CD1c-positive myeloid dendritic cell (primary cell): Measurements from ENCODE around the gene VEZF1.
"Not testable (repeated sequence)": the region's sequence is repeated elsewhere in the genome, so short reads cannot be mapped to it uniquely, and the experiment has no call there.

Source experiments
- DNase-seq: peaks from one replicate; pipeline ENCODE4 v3.0.0-alpha.2; 2016; ENCODE audit errors: extremely low spot score

VEZF1 gene

DNA sequence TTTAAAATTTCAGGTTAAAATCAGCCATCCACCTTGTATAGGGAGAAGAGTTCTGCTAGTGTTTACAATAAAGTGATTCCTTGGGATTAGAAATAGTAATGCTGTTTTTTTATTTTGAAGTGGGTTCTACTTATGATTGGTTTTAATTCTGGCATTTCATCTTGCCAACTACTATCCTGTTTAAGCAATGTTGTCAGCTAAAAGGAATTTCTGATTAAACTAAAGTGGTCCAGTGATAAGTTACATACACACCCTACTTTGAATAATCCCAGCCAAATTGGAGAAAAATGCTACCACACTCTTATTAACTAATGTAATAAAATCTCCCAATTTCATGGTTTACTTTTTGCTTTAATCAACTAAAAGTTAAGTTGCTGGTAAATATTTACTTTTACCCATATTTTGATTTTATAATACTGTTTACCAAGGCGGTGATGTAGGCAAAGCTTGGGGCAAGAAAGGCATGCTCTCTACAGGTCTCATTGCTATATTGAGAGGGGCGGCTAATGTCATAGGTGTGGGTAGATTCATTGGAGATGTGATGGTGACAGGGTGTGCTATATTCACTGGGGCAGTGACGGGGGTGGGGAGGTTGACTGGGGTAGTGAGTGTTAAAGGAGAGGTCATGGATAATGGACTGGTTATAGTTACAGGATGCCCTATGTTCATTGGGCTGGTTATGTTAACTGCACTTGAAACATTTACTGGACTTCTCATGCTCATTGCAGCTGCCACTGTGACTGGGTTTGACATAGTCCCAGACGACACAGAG lies 13.8 kb downstream of the VEZF1 start:
- not testable (repeated sequence) for DNase-seq

DNA sequence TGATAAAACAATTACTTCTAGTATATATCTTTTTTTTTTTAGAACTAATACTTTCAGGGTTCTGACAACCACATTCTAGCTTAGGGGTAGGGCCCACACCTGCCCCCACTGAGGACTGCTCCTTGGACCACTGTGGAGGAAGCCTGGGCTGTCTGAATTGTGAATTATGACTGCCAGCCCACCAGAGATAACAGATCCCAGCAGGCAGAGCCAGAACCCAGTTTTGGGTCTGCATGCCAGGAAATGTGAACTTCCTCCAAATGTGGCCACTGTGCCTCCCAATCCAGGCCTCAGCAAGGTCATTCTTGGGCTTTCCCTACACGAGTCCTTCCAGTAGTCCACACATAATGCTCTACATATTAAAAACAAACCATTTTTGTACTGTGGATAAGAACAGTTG lies 15.9 kb downstream of the VEZF1 start:
- DNase-seq: no peak

DNA sequence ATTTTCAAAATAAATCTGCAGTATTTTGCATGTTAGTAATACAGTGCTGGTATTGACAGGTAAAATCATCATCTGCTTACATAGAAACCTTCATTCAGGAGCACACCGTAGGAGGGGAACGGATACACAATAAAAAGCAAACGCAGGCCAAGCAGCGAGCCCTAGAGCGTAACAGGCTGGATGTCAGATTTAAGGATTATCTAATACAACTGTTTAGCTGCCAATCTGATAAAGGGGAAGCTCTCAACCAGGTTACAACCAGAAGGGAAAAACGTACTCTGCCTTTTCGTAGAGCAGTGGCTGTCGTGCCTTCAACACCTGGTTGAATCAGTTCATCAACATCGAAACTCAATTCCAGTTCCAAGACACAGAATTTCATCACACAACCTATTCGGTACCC lies 16.5 kb downstream of the VEZF1 start:
- DNase-seq: no peak

DNA sequence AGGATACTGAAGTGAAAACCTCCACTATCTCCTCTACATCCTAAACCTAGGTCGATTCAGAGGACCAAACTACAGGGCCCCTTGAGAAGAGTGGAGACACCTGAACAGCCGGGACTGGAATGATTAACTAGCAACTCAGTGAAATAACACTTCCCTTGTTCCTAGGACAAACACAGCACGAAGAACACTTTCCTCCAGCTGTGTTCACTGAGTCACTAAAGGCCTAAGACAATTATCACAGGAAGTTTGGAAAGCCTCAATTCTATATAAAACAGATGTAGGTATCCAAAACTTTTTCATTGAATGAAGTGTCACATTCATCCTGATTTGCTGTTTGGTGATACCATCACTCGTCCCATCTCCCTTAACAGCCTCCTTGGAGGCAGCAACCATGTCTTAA lies 17.3 kb downstream of the VEZF1 start:
- DNase-seq: no peak

DNA sequence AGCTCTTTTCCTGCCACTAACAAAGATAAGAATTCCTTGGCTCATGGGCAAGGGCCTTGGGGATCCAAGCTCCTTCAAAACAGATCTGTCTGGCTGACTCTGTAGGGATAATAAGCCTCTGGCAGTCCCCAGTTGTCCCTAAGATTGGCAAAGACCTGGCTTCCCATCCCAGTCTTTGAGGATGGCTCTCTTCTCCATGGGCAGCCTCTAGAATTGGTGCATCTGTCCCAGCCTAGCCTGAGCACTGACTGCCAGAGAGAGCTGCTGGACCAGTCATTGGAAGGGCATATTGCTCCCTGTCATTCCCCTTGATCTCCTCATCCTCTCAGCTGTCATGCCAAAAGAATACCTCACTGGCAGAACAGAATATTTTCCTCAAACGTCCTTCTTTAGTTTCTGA lies 19.6 kb downstream of the VEZF1 start:
- DNase-seq: no peak

DNA sequence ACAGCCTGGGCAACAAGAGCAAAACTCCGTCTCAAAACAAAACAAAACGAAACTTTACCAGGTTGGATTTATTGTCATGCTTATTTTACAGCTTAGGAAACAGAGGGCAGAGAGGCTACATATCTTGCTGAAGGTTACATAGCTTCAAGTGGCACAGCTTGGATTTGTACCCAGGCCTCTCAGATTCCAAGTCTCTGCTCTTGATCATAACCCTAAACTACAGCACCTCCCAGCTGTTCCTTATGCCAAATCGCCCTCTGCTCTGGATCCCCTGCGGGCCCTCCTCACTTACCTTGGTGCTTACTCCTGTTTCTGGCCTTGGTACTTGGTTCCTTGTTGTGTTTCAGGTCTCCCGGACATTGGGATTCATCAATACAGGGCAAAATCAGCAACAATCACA lies 21.2 kb downstream of the VEZF1 start:
- DNase-seq: no peak

DNA sequence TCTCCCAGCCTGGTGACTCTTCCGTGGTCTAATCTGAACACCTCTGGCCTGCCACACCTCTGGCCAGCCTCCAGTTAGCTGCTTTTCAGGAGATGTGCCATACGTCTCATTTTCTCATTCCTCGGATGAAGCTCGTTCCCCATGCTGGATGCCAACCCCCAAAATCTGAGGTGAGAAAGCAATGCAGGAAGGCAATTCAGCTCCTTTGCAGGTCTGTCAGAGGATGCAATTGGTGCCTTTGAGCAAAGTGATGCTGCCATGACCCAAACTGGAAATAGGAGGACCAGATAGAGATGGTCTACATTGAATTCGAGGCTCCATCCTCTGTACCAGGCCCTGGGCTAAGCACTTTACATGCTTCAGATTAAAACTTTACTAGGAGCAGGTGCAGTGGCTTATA lies 21.8 kb downstream of the VEZF1 start:
- no peak for DNase-seq

DNA sequence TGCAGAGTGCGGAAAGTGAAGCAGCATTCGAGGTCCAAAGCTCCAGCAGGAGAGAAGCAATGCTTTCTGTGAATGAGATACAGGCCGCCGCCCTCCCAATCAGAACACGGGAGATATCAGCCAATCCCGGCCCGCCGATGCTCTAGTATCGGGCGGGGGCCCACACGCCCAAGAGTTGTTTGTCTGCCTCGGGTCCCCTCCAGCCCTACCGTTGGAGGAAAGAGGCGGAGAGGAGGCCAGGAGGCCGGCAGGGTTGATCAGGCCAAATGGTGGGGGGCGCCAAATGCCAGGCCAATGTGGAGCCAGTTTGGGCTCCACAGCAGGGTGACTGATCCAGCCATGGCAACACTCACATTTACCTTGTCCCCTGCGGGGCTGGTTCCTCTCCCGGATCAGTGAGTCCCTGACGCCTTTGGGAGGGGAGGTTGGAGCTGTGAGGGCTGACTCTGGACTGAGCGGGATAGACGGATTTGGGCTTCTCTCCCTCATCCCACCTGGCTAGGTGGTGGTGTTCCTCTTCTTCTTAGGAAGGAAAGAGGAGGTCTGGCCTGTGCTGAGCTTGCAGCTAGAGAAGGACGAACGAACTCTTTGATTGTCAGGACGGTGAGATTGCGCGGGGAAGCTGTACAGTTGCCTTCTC lies 22.4 kb downstream of the VEZF1 start:
- no peak for DNase-seq

DNA sequence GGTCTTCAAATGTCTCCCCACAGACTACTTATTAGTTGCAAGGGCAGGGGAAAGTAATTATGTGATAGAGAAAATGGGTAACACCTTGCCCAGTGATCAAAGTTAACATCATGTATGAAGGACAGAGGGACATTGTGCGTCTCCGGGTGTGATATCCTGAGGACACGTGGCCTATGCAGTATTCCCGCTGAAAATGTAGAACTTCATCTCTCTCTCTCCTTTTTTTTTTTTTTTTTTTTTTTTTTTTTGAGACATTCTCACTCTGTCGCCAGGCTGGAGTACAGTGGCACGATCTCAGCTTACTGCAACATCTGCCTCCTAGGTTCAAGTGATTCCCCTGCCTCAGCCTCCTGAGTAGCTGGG lies 24.9 kb downstream of the VEZF1 start:
- DNase-seq: no peak

DNA sequence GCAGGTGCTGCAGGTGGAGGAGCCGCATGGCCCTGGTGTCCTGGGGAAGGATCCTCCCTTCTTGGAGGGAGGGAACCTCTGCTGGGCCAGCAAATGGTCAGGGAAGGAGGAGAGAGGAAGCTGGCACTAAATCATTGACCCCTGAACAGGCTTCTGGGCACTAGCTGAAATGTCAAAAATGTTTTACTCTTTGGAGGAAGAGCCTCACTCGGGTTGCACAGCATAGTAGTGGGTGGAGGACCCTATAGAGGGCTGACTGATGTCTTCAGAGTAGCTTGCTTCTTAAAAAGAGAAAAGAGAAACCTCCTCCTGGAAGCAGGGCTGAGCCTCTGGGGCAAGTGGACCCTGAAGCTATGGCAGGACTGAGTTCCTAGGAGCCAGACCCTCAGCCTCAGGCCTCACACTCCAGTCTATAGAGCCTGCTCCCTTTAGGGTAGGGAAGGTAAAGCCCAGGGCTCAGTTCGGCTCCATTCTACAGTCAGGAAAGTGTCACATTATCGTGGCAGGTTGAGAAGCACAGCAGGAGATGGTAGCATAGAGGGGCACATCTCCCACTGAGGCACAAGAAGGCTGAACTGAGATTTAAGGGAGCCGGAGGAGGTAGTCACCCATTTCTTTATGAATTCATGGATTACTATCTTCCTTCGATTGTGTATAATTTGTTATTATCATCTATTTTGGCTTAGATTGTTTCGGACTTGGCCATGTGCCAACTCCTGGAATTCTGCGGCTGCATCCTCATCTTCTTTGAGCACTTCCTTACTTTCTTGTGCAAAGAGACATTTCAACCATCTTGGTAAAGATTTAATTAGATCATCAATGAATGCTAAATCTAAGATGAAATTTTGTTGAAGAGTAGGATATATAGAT lies 25.5 kb downstream of the VEZF1 start:
- no peak for DNase-seq

DNA sequence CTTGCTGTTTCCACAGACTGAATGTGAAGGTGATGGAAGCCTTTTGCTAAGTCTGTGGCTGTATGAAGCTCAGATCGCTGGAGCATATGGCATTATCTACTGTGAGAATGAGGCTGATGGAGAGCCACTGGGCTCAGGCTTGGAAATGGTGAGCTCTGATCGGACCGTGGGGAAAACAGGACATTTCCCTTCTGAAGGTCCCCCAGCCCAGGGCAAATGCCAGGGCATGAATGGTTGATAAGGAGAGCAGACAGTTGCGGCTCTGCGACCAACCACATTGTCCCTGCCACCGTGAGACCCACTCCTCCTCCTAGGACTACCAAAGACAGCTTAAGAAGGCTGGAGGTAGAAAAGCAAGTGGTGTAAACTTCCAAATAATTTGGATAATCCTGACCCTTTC lies 28.1 kb downstream of the VEZF1 start:
- no peak for DNase-seq

DNA sequence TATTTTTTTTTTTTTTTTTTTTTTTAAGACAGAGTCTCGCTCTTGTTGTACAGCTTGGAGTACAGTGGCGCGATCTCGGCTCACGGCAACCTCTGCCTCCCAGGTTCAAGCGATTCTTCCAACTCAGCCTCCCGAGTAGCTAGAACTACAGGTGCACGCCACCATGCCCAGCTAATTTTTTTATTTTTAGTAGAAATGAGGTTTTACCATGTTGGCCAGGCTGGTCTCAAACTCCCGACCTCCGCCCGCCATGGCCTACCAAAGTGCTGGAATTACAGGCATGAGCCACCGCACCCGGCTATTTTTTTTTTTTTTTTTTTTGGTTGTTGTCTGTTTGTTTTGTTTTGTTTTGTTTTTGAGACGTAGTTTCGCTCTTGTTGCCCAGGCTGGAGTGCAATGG lies 29.7 kb downstream of the VEZF1 start:
- not testable (repeated sequence) for DNase-seq

DNA sequence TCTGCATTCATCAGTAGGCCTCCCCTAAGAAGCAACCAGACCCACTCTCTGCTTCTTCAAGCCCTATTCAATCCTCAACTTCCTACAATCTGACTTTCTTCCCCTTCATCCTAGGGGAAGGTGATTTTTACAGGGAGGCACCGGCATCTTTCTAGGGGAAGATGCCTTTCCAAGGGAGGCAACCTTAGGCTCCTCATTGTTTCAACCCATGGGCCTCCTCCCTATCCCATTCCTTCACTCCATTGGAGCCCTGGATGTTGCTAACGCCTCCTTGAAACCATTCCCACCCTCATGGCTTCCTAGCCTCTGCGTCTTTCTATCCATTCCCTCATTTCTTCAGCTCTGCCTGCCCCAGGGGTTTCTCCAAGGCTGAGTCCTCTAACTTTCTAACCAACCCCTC lies 30.2 kb downstream of the VEZF1 start:
- no peak for DNase-seq

DNA sequence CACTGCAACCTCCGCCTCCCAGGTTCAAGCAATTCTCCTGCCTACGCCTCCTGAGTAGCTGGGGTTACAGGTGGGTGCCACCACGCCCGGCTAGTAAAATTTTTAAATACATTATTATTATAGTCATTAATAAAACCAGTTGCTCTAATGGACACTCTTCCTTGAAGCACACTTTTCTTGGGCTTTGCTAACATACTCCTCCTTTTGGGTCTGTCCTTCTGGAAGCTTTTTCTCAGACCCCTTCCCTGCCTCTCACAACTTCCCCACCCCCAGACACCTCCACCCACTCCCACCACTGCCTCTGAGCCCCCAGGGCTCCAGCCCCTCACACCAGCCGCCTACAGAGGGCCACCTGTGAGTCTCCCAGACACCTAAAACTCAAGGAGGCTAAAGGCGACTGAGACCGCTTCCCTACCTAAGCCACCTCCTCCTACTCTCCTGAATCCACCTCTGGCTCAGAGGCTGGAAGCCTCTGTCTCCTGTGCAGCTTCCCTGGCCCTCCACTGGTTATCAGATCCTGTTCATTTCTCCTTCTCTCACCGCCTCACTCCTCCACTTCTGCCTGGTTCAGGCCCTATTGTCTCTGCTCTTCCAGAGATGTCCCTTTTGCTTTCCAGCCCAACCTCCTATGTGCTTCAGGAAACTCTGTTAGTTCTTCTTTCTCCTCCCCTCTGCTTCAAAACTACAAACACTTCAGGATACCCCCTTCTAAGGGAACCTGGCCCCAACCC lies 30.8 kb downstream of the VEZF1 start:
- DNase-seq: no peak

DNA sequence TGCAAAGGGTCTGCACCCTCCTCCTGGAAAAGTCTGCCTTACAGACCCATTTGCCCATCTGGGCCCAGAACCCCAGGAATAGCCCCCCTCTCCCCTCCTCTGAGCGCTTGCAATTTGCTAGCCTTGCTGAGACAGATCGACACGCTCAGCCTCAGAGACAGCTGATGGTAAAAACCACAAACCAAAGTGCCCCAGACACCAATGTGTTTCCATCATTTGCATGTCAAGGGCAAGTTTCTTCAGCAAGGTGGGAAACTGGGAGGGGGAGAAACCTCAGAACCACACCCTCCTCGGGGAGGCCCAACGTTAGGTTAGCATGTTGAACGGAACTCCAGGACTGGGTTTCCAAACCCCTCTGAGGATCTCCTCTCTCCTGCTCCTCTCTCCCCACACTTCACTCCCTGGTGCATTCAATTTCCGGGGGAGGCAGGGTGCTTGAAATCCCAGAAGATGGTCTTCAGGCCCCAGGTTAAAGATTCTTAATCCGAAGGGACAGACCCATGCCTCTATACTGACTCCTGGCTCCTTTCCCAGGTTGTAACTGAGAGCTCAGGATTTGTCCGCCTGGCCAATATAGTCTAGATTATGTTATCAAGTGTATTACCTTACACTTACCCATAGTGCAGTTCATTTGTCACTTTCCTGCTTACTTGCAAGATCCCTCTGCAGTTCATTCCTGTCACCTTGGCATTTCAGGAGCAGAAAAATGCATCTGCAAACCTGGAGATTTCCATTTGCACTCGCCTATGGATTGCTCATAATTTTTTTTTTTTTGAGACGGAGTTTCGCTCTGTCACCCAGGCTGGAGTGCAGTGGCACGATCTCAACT lies 31.5 kb downstream of the VEZF1 start:
- DNase-seq: no peak

DNA sequence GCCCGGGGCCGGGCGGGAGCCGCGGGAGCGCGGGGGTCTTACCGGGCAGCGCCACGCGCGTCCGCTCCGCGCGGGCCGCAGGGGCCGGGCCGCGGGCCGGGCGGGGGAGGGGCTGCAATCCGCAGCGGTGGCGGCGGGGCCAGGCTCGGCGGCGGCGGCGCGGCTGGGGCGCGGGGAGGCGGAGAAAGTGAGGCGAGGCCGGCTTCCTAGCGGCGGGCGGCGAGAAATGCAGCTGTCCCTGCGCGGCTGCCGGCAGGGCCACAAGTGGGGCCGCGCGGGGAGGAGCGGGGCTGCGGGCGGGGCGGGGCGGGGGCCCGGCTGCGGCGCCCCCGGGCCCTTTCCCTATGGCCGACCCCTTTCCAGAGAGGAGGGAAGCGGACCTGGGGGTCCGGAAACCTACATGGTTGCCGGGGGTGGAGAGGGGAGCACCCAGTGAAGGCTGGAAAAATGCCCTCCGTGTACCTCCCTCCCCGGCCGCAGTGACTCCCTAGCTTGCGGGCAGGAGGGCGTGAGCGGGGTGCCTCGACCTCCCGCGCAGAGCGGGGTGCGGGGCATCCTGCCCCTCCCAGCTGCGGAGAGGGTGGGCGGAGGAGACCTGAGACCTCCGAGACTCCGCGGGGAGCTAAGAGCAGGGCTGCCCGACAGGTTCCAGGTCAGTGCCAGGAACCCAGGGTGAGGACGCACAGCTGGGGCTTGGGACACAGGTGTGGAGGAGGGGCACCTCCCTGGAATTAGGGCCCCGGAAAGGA lies 32.7 kb downstream of the VEZF1 start, which contains the start of gene CUEDC1:
Gene CUEDC1, minus strand, starts transcription at position 230 of the 749 bp plus-strand sequence. CDS start 69,848 bp downstream, outside the sequence.
- DNase-seq: peak; percentile 74

DNA sequence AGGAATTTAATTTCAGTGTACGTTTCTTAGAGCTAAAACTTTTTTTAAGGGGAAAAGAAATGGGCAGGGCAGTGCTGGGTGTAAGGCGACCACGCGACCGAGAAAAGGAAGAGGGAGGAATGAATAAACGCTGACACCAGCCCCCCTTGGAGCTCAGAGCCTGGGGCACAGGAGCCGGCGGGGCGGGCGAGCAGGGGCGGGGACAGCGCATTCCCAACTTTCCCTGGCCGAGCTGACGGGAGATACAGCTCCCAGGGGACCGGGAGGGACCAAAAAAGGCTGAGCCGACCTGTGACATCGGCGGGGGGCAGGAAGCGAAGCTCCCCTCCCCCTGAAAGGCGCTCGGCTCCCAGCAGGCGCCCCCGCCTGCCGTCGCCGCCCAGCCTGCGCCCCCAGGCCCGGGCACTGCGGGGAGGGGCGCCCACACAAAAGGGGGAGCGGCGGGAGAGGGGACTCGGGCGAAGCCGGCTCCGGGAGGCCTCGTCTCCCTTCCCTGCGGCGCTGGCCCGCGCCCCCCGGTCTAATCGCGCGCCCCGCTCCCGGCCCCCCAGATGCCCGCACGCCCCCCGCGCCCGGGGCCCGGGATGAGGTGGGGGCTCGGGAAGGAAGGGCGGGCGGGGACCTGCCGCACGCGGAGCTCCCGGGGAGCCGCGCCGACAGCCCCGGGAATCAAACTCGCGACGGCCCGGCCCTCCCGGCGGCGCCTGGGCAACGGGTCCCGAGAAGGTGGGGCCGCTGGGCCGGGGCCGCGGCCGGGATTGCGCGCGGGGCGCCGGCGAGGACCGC lies 33.5 kb downstream of the VEZF1 start:
- no peak for DNase-seq

DNA sequence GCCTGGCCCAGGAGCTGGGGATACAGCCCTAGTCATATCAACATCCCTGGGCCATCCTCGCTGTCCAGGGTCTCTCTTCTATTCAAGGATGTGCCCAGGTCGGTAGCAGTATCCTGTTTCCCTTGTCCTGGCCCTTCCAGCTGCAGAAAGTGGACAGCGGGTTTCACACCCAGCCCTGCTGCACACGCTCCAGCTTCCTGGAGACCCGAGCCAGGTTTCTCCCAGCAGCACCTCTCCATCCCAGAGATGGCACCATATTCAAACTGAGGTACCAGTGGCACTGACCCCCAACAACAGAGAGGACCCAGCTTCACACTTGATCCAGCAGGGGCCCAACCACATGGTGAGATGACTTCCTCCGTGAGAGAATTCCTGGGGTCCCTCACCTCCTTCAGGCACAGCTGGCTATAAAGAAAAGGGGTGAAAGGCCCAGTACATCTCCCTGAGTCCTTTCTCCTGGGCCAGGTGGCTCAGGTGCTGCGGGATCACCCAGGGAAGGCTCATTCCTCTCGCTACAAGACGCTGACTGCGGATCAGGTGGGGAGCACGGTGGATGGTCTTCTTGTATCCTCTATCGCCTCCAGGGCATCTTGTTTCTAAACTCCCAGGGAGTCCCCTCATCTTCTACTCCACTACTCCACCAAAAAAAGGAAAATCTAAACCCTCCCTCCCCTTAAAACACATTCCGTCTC lies 34.2 kb downstream of the VEZF1 start:
- no peak for DNase-seq

DNA sequence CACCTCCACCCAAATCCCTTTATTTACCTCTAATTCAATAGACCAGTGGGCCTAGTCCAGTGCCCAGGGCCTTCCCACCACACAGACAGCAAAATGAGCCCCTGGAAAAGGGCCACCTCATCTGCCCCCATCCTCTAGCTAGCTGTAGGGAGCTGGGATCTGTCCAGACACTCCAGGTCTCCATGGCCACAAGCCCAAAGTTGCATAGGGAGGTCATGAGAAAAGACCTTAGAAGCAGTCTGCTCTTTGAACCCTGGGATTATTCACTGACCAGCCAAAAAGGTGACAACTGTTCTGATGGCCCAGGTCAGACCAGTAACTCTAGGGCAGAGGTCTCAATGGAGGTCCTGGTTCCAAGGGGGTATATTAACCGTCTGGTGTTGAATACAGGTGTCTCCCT lies 34.8 kb downstream of the VEZF1 start:
- DNase-seq: no peak
